Lung (tissue), 12 donors: ENCODE results near the gene LEMD3. TPM values are rescaled to one million over a fixed set of nuclear protein-coding genes. Genes with fewer than 3 reads are reported as not detected.

Experiments used
- ATAC-seq: fragments of 200-7000 bp; cut with Tn5 transposase; one replicate; pipeline ENCODE4 v1.9.1; 2020; ENCODE audit warnings: moderate number of reproducible peaks; ENCODE audit not compliant: insufficient read depth, low FRiP score
- DNase-seq, 3 donors: peaks; one replicate each; pipeline ENCODE4 v3.0.0-alpha.2; 2013 to 2017
- H3K27ac ChIP-seq, 2 donors: one replicate each; pipeline ENCODE4 v1.5.1; 2013; ENCODE audit warnings: mild to moderate bottlenecking in 2 of 2, moderate library complexity in 2 of 2, control low read depth in 1 of 2, inconsistent platforms in 1 of 2, low read depth in 1 of 2, low read length in 1 of 2
- H3K27me3 ChIP-seq, 3 donors: one replicate each; pipeline ENCODE4 v1.5.1; 2013; ENCODE audit warnings: low read length in 2 of 3; ENCODE audit not compliant: control insufficient read depth in 3 of 3, insufficient read depth in 3 of 3
- H3K36me3 ChIP-seq, 4 donors: one replicate each; pipeline ENCODE4 v1.5.1; 2013; ENCODE audit warnings: low read length in 4 of 4, mild to moderate bottlenecking in 1 of 4, moderate library complexity in 1 of 4; ENCODE audit not compliant: control insufficient read depth in 4 of 4, insufficient read depth in 4 of 4
- H3K4me1 ChIP-seq, 5 donors: one replicate each; pipeline ENCODE4 v1.5.1; 2013; ENCODE audit warnings: low read length in 5 of 5, mild to moderate bottlenecking in 2 of 5, moderate library complexity in 1 of 5; ENCODE audit not compliant: control insufficient read depth in 5 of 5, insufficient read depth in 5 of 5
- H3K4me3 ChIP-seq: one replicate; pipeline ENCODE4 v1.5.1; 2013; ENCODE audit warnings: mild to moderate bottlenecking, control low read depth, moderate library complexity
- H3K9ac ChIP-seq, 2 donors: one replicate each; pipeline ENCODE4 v1.5.1; 2013; ENCODE audit warnings: low read length in 2 of 2, control low read depth in 1 of 2; ENCODE audit not compliant: insufficient read depth in 1 of 2
- H3K9me3 ChIP-seq, 4 donors: one replicate each; pipeline ENCODE4 v1.5.1; 2013; ENCODE audit warnings: low read length in 3 of 4, mild to moderate bottlenecking in 1 of 4, moderate library complexity in 1 of 4; ENCODE audit not compliant: control insufficient read depth in 4 of 4, insufficient read depth in 3 of 4
- CTCF ChIP-seq: IDR thresholded peaks from 2 replicates; pipeline ENCODE4 v1.5.1; 2012; ENCODE audit warnings: mild to moderate bottlenecking; ENCODE audit errors: control extremely low read depth, extremely low read depth
- WGBS, 2 donors: extraction: QIAGEN DNeasy Blood & Tissue Kit; methylation state at CpG; one replicate each; pipeline ENCODE4 v1.1.7; 2013; 5-methylcytosine and 5-hydroxymethylcytosine counted together
- polyA plus RNA-seq, 2 donors: library from polyadenylated mRNA; stranded (reverse); fragments of 200-250 nt; gene quantifications; one replicate each; pipeline ENCODE4 v1.2.1, GENCODE V29; 2013
- total RNA-seq, 2 donors: library from RNA; depleted of rRNA in 1 of 2; stranded (reverse); fragments of >200 nt in 1 of 2; gene quantifications; one replicate each; pipeline ENCODE4 v1.2.1, GENCODE V29; 2014 to 2021
- donor health status: control.
- donor health status: control.
- donor health status: Bipolar disorder and iron deficiency.
- donor health status: healthy.
- donor health status: DM: yes; HTN: yes; CAD: no.

LEMD3 gene
- total and polyA plus RNA-seq, 4 donors: 10.2 to 72.4 (median 23.0) TPM

GRCh38 chr12:65205886-65206285 is 36.5 kb downstream of the LEMD3 start:
- Histone ChIP-seq H3K4me3 (no peak overlapping the region), H3K27me3 (no peaks in the 10 kb centered on the region), H3K36me3 (no peaks in the 10 kb centered on the region), H3K27ac (no peak overlapping the region), H3K4me1 (peaks cover 0 to 14% (median 0%) of the 10 kb centered on the region in 5 donors), H3K9me3 (no peaks in the 10 kb centered on the region), H3K9ac (no peak overlapping the region)
- DNase-seq: no peak
- no peak for ATAC-seq
- TF ChIP-seq CTCF: no peak

- Histone ChIP-seq H3K27ac (no peak overlapping the region), H3K27me3 (no peaks in the 10 kb centered on the region), H3K36me3 (peaks cover 0 to 7% (median 0%) of the 10 kb centered on the region in 4 donors), H3K9me3 (no peaks in the 10 kb centered on the region), H3K4me3 (no peak overlapping the region), H3K4me1 (peaks cover 0 to 14% (median 0%) of the 10 kb centered on the region in 5 donors), H3K9ac (no peak overlapping the region)
- TF ChIP-seq CTCF: no peak
- DNase-seq: no peak
- 87 to 88% methylated on average over 2 of the region's 2 CpGs for WGBS, 2 donors
- no peak for ATAC-seq
Measured at GRCh38 chr12:65208125-65208524, 38.7 kb downstream of the LEMD3 start.

- WGBS, 2 donors: 52 to 63% methylated on average over 3 of the region's 3 CpGs
- TF ChIP-seq CTCF: no peak
- no peaks in the 10 kb centered on the region for H3K27me3 ChIP-seq
Measured at GRCh38 chr12:65208964-65209654, 39.7 kb downstream of the LEMD3 start.

More at GRCh38 chr12:65208964-65209654, 39.7 kb downstream of the LEMD3 start:
- H3K4me1 ChIP-seq: peaks cover 0 to 14% (median 0%) of the 10 kb centered on the region in 5 donors
- H3K9ac ChIP-seq: no peak overlapping the region
- ATAC-seq (no peak), DNase-seq (no peak)
- H3K9me3 ChIP-seq: no peaks in the 10 kb centered on the region
- no peak overlapping the region for H3K27ac ChIP-seq
- no peak overlapping the region for H3K4me3 ChIP-seq
- H3K36me3 ChIP-seq: peaks cover 0 to 7% (median under 1%) of the 10 kb centered on the region in 4 donors
